HepG2 (cell line): ENCODE data around the gene IRF3. TPM values are rescaled to one million over a fixed set of nuclear protein-coding genes. Genes with fewer than 3 reads are reported as not detected.

Source experiments
- CSRNP1 ChIP-seq: sonication (generic); formaldehyde crosslinking; IDR thresholded peaks from 2 replicates; pipeline ENCODE4 v1.8.1; 2023; ENCODE audit warnings: mild to moderate bottlenecking, missing genetic modification reagents
- EP300 ChIP-seq, 3 experiments: sonication (generic) in 1 of 3; formaldehyde crosslinking in 1 of 3; IDR thresholded peaks; 2 replicates each; pipeline versions ENCODE4 v1.5.1 to v1.6.1; 2011 to 2020; ENCODE audit warnings: low read depth in 2 of 3, low read length in 2 of 3, borderline replicate concordance in 1 of 3, improper control_type of control experiment in 1 of 3, mild to moderate bottlenecking in 1 of 3, missing genetic modification reagents in 1 of 3, moderate library complexity in 1 of 3
- GMEB1 ChIP-seq: sonication (generic); formaldehyde crosslinking; IDR thresholded peaks from 2 replicates; pipeline ENCODE4 v1.5.1; 2020; ENCODE audit warnings: missing genetic modification reagents, mild to moderate bottlenecking, borderline replicate concordance
- KLF12 ChIP-seq: sonication (generic); formaldehyde crosslinking; IDR thresholded peaks from 2 replicates; pipeline ENCODE4 v1.4.0; 2020; ENCODE audit warnings: missing genetic modification reagents, borderline replicate concordance
- MAFF ChIP-seq: IDR thresholded peaks from 2 replicates; pipeline ENCODE4 v1.6.1; 2011; ENCODE audit warnings: low read depth, low read length, improper control_type of control experiment
- PBX2 ChIP-seq: IDR thresholded peaks from 2 replicates; pipeline ENCODE4 v1.6.1; 2016; ENCODE audit warnings: control low read depth
- PLSCR1 ChIP-seq: sonication (generic); formaldehyde crosslinking; IDR thresholded peaks from 2 replicates; pipeline ENCODE4 v1.5.0; 2020; ENCODE audit warnings: missing genetic modification reagents, mild to moderate bottlenecking, borderline replicate concordance
- ZBTB39 ChIP-seq: sonication (generic); formaldehyde crosslinking; IDR thresholded peaks from 2 replicates; pipeline ENCODE4 v1.5.0; 2020; ENCODE audit warnings: missing genetic modification reagents
- ZNF253 ChIP-seq: sonication (generic); formaldehyde crosslinking; IDR thresholded peaks from 2 replicates; pipeline ENCODE4 v1.8.0; 2022; ENCODE audit warnings: mild to moderate bottlenecking, missing genetic modification reagents, borderline replicate concordance
- ZNF34 ChIP-seq: sonication (generic); formaldehyde crosslinking; IDR thresholded peaks from 2 replicates; pipeline ENCODE4 v1.4.0; 2020; ENCODE audit warnings: mild to moderate bottlenecking, missing genetic modification reagents, borderline replicate concordance
- ZNF501 ChIP-seq: sonication (generic); formaldehyde crosslinking; IDR thresholded peaks from 2 replicates; pipeline ENCODE4 v1.5.1; 2020; ENCODE audit warnings: mild to moderate bottlenecking, moderate library complexity, missing genetic modification reagents
- ZNF510 ChIP-seq: sonication (generic); formaldehyde crosslinking; IDR thresholded peaks from 2 replicates; pipeline ENCODE4 v1.4.0; 2020; ENCODE audit warnings: low read depth, mild to moderate bottlenecking, missing genetic modification reagents
- ZNF83 ChIP-seq: sonication (generic); formaldehyde crosslinking; IDR thresholded peaks from 2 replicates; pipeline ENCODE4 v1.4.0; 2020; ENCODE audit warnings: missing genetic modification reagents, mild to moderate bottlenecking, borderline replicate concordance
- polyA plus RNA-seq, 8 experiments: library from polyadenylated mRNA; depleted of rRNA in 3 of 8; stranded (reverse) in 7 of 8; unstranded in 1 of 8; fragments of >200 nt; fragmentation: Illumina TruSeq in 4 of 8; extraction: Trizol in 4 of 8; gene quantifications; 2 replicates each; pipeline versions ENCODE4 v1.2.1 to v1.2.3, GENCODE V29; 2011 to 2016; ENCODE audit warnings: low read depth in 4 of 8, missing spikeins in 1 of 8, mixed read lengths in 1 of 8; ENCODE audit not compliant: insufficient read depth in 1 of 8
- total RNA-seq, 5 experiments: library from RNA; depleted of rRNA; stranded (reverse); fragments of >200 nt; fragmentation: Illumina TruSeq; extraction: Trizol; gene quantifications; 2 replicates each; pipeline ENCODE4 v1.2.3, GENCODE V29; 2016; ENCODE audit warnings: low read depth in 1 of 5
- TF ChIP-seq, protein P1 (sequence below): sonication (generic); formaldehyde crosslinking; IDR thresholded peaks from 2 replicates; pipeline ENCODE4 v1.4.0; 2020; ENCODE audit warnings: mild to moderate bottlenecking, missing genetic modification reagents
- TF ChIP-seq, protein P2 (sequence below): fragments of 450-650 bp; IDR thresholded peaks from 2 replicates; pipeline ENCODE4 v1.6.1; 2016

The IRF3 gene
- total and polyA plus RNA-seq, 2 of the 13 experiments (the other 11 are each of a cell fraction or from before 2014, with no cell fraction given), result 61.9 to 65.5 TPM

DNA sequence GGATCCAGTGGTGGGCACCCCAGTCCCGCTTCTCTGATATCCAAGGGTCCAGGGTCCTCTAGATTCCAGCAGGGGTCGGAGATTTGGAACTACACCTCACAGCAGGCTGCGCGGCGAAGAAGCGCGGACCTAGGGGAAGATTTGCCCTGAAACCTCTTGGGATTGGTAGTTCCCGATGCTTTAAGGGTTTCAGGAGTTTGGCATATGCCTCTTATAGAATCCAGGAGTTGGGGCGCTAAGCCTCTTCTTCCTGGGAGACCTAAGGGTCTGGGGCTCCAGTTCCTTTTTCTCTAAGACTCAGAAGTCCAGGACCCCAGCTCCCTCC, 425 bp upstream of the IRF3 start (continued):
- no peak for TF ChIP-seq MAFF
- peak; percentile 5; the same call in 1 of the 2 replicates for TF ChIP-seq ZNF83 (CRISPR knock-in tag)
- TF ChIP-seq ZNF253, result no peak
- TF ChIP-seq GMEB1 (CRISPR knock-in tag), result 0 out of 2 replicates have a peak, but pooled peaks have one; percentile 8
- TF ChIP-seq ZNF34 (CRISPR knock-in tag), result no peak
- TF ChIP-seq ZNF510 (CRISPR knock-in tag), result no peak
- TF ChIP-seq KLF12 (CRISPR knock-in tag), result 0 out of 2 replicates have a peak, but pooled peaks have one; percentile 2
- no peak for TF ChIP-seq PLSCR1 (CRISPR knock-in tag)
- no peak for TF ChIP-seq ZNF501 (CRISPR knock-in tag)
- TF ChIP-seq CSRNP1 (CRISPR knock-in tag), result no peak
- TF ChIP-seq, protein P1, sequence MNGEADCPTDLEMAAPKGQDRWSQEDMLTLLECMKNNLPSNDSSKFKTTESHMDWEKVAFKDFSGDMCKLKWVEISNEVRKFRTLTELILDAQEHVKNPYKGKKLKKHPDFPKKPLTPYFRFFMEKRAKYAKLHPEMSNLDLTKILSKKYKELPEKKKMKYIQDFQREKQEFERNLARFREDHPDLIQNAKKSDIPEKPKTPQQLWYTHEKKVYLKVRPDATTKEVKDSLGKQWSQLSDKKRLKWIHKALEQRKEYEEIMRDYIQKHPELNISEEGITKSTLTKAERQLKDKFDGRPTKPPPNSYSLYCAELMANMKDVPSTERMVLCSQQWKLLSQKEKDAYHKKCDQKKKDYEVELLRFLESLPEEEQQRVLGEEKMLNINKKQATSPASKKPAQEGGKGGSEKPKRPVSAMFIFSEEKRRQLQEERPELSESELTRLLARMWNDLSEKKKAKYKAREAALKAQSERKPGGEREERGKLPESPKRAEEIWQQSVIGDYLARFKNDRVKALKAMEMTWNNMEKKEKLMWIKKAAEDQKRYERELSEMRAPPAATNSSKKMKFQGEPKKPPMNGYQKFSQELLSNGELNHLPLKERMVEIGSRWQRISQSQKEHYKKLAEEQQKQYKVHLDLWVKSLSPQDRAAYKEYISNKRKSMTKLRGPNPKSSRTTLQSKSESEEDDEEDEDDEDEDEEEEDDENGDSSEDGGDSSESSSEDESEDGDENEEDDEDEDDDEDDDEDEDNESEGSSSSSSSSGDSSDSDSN (CRISPR knock-in tag), result no peak
- TF ChIP-seq, protein P2, sequence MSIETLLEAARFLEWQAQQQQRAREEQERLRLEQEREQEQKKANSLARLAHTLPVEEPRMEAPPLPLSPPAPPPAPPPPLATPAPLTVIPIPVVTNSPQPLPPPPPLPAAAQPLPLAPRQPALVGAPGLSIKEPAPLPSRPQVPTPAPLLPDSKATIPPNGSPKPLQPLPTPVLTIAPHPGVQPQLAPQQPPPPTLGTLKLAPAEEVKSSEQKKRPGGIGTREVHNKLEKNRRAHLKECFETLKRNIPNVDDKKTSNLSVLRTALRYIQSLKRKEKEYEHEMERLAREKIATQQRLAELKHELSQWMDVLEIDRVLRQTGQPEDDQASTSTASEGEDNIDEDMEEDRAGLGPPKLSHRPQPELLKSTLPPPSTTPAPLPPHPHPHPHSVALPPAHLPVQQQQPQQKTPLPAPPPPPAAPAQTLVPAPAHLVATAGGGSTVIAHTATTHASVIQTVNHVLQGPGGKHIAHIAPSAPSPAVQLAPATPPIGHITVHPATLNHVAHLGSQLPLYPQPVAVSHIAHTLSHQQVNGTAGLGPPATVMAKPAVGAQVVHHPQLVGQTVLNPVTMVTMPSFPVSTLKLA, result no peak
- no peak for TF ChIP-seq ZBTB39 (CRISPR knock-in tag)
- TF ChIP-seq EP300 (IDR thresholded peaks at IDR 0.05; ENCODE audit: low read depth in 2 of 2, low read length in 2 of 2), result no peak
- no peak for TF ChIP-seq EP300 (CRISPR knock-in tag; IDR thresholded peaks at IDR 0.05; ENCODE audit: borderline replicate concordance)
- no peak for TF ChIP-seq PBX2
